ENCODE data around the gene MED25. TPM values are rescaled to one million over a fixed set of nuclear protein-coding genes. Genes with fewer than 3 reads are reported as not detected.

Gene MED25
- total and polyA plus RNA-seq, 4 donors, result 42.6 to 75.2 (median 48.1) TPM

DNA sequence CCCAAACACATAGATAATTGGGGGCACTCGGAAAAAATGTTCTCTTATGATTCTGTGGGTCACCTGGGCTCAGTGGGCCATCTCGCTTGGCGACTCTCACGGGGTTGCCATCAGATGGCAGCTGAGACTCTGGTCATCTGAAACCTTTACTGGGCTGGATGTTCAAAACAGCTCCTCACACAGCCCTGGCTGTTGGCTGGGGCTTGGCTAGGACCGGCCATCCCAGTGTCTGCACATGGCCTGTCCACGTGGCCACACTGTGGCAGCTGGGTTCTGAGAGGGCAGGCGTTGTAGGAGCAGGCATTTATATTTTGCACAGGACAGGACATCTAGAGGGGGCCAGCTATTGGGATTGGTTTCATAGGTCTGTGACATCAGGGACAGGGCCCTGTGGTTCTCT is 15.5 kb downstream of the MED25 start:
- peaks cover 11 to 80% (median 47%) of the 10 kb centered on the region in 4 donors for H3K36me3 ChIP-seq (ENCODE audit: control insufficient read depth in 4 of 4, insufficient read depth in 4 of 4, low read length in 4 of 4)
- no peak for DNase-seq
- no peak for ATAC-seq (ENCODE audit: insufficient read depth, low FRiP score)

DNA sequence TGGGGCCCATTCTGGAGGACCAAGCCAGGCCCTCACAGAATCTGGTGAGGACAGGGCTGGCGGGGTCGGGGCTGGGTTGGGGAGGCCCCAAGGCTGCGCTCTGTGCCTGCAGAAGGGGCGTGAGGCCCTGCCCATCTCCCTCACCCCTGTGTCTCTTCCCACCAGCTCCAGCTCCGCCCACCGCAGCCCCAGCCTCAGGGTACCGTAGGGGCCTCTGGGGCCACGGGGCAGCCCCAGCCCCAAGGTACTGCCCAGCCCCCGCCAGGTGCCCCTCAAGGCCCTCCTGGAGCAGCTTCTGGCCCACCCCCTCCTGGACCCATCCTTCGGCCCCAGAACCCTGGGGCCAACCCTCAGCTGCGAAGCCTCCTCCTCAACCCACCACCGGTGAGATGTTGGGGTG is 17.5 kb downstream of the MED25 start:
- Histone ChIP-seq H3K4me1 (ENCODE audit: control insufficient read depth in 5 of 5, insufficient read depth in 5 of 5, low read length in 5 of 5) (peaks cover 0 to 19% (median 0%) of the 10 kb centered on the region in 5 donors), H3K9ac (ENCODE audit: insufficient read depth in 1 of 2, low read length in 2 of 2) (no peak overlapping the region), H3K27ac (ENCODE audit: low read depth in 1 of 2, low read length in 1 of 2) (no peak overlapping the region), H3K36me3 (ENCODE audit: control insufficient read depth in 4 of 4, insufficient read depth in 4 of 4, low read length in 4 of 4) (peaks cover 15 to 74% (median 56%) of the 10 kb centered on the region in 4 donors), H3K4me3 (no peak overlapping the region), H3K27me3 (ENCODE audit: control insufficient read depth in 3 of 3, insufficient read depth in 3 of 3, low read length in 2 of 3) (no peaks in the 10 kb centered on the region), H3K9me3 (ENCODE audit: control insufficient read depth in 4 of 4, insufficient read depth in 3 of 4, low read length in 3 of 4) (no peaks in the 10 kb centered on the region)
- no peak for DNase-seq
- TF ChIP-seq, protein P1, sequence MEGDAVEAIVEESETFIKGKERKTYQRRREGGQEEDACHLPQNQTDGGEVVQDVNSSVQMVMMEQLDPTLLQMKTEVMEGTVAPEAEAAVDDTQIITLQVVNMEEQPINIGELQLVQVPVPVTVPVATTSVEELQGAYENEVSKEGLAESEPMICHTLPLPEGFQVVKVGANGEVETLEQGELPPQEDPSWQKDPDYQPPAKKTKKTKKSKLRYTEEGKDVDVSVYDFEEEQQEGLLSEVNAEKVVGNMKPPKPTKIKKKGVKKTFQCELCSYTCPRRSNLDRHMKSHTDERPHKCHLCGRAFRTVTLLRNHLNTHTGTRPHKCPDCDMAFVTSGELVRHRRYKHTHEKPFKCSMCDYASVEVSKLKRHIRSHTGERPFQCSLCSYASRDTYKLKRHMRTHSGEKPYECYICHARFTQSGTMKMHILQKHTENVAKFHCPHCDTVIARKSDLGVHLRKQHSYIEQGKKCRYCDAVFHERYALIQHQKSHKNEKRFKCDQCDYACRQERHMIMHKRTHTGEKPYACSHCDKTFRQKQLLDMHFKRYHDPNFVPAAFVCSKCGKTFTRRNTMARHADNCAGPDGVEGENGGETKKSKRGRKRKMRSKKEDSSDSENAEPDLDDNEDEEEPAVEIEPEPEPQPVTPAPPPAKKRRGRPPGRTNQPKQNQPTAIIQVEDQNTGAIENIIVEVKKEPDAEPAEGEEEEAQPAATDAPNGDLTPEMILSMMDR (IDR thresholded peaks at IDR 0.05; ENCODE audit: control extremely low read depth, extremely low read depth), result no peak
- WGBS, 2 donors, result 98 to 100% methylated on average over 12 of the region's 12 CpGs
- no peak for ATAC-seq (ENCODE audit: insufficient read depth, low FRiP score)

More for the DNA sequence above, 15.5 kb downstream of the MED25 start:
- 95 to 98% methylated on average over 7 of the region's 7 CpGs for WGBS, 2 donors
- Histone ChIP-seq H3K9ac (ENCODE audit: insufficient read depth in 1 of 2, low read length in 2 of 2) (no peak overlapping the region), H3K27ac (ENCODE audit: low read depth in 1 of 2, low read length in 1 of 2) (no peak overlapping the region), H3K9me3 (ENCODE audit: control insufficient read depth in 4 of 4, insufficient read depth in 3 of 4, low read length in 3 of 4) (no peaks in the 10 kb centered on the region), H3K4me1 (ENCODE audit: control insufficient read depth in 5 of 5, insufficient read depth in 5 of 5, low read length in 5 of 5) (peaks cover 0 to 4% (median 0%) of the 10 kb centered on the region in 5 donors), H3K27me3 (ENCODE audit: control insufficient read depth in 3 of 3, insufficient read depth in 3 of 3, low read length in 2 of 3) (no peaks in the 10 kb centered on the region), H3K4me3 (no peak overlapping the region)
- TF ChIP-seq, protein P1 (IDR thresholded peaks at IDR 0.05; ENCODE audit: control extremely low read depth, extremely low read depth), result no peak

DNA sequence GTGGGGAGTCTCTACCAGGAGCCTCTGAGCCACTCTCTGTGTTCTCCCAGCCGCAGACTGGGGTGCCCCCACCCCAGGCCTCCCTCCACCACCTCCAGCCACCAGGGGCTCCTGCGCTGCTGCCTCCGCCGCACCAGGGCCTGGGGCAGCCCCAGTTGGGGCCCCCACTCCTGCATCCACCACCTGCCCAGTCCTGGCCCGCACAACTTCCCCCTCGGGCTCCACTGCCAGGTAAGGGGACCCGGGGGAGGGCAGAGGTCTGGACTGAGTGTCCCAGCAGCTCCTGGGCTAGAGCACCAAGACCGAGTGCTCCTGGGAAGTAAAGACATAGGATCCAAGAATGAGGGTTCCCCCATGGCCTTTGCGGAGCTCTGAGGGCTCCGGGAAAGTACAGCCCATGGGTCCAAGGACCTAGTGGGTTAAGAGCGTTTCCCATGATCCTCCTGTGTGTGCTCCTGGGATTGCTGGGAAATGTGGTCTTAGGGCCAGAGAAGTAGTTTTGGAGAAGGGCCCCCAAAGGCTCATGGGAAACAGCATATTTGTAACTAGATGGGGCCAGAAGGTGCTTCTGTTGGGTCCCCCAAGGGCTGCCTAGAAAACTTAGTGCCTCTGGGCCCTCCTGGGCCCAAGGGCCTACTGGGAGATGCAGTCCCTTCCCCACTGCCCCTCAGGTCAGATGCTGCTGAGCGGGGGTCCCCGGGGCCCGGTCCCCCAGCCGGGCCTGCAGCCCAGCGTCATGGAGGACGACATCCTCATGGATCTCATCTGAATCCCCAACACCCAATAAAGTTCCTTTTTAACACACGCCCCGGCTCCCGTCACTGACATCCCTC is 18.3 kb downstream of the MED25 start:
- H3K27me3 ChIP-seq (ENCODE audit: control insufficient read depth in 3 of 3, insufficient read depth in 3 of 3, low read length in 2 of 3), result no peaks in the 10 kb centered on the region
- no peak for DNase-seq
- H3K9ac ChIP-seq (ENCODE audit: insufficient read depth in 1 of 2, low read length in 2 of 2), result no peak overlapping the region
- no peak overlapping the region for H3K4me3 ChIP-seq
- ATAC-seq (ENCODE audit: insufficient read depth, low FRiP score), result no peak
- peaks cover 15 to 68% (median 56%) of the 10 kb centered on the region in 4 donors for H3K36me3 ChIP-seq (ENCODE audit: control insufficient read depth in 4 of 4, insufficient read depth in 4 of 4, low read length in 4 of 4)
- TF ChIP-seq, protein P1 (IDR thresholded peaks at IDR 0.05; ENCODE audit: control extremely low read depth, extremely low read depth), result no peak
- H3K27ac ChIP-seq (ENCODE audit: low read depth in 1 of 2, low read length in 1 of 2), result no peak overlapping the region
- H3K4me1 ChIP-seq (ENCODE audit: control insufficient read depth in 5 of 5, insufficient read depth in 5 of 5, low read length in 5 of 5), result peaks cover 0 to 22% (median 0%) of the 10 kb centered on the region in 5 donors
- 95 to 97% methylated on average over 20 of the region's 20 CpGs for WGBS, 2 donors
- no peaks in the 10 kb centered on the region for H3K9me3 ChIP-seq (ENCODE audit: control insufficient read depth in 4 of 4, insufficient read depth in 3 of 4, low read length in 3 of 4)
